Mucosa of descending colon (tissue), 3 donors: Measurements from ENCODE around the gene FCHSD2. TPM values are rescaled to one million over a fixed set of nuclear protein-coding genes. Genes with fewer than 3 reads are reported as not detected.
"Not testable (repeated sequence)": the region's sequence is repeated elsewhere in the genome, so short reads cannot be mapped to it uniquely, and the experiment has no call there.

Experiments used
- ATAC-seq: fragments of 200-7000 bp; cut with Tn5 transposase; one replicate; pipeline ENCODE4 v1.9.1; 2020; ENCODE audit warnings: mild to moderate bottlenecking, moderate library complexity
- DNase-seq, 3 donors: peaks; one replicate each; pipeline ENCODE4 v3.0.0-alpha.2; 2020
- H3K36me3 ChIP-seq: fragments of 200-600 bp; one replicate; pipeline ENCODE4 v1.8.0; 2021; ENCODE audit warnings: low read depth, mild to moderate bottlenecking
- H3K4me1 ChIP-seq: fragments of 200-600 bp; one replicate; pipeline ENCODE4 v1.8.0; 2021; ENCODE audit warnings: low read depth, mild to moderate bottlenecking
- H3K4me3 ChIP-seq: fragments of 200-600 bp; one replicate; pipeline ENCODE4 v1.8.0; 2021; ENCODE audit warnings: mild to moderate bottlenecking
- H3K9me3 ChIP-seq: fragments of 200-600 bp; one replicate; pipeline ENCODE4 v1.8.0; 2021; ENCODE audit warnings: mild to moderate bottlenecking
- CTCF ChIP-seq: fragments of 200-600 bp; IDR thresholded peaks from one replicate; pipeline ENCODE4 v1.8.0; 2022; ENCODE audit warnings: antibody characterized with exemption, mild to moderate bottlenecking
- intact Hi-C, 2 donors: fragments of 100-400 bp; cut with DNase I in 1 of 2; cut with micrococcal nuclease in 1 of 2; formaldehyde crosslinking; loops; one replicate each; pipeline versions ENCODE4 v1.11.0 to v1.11.1; 2022; cut with DNase I, micrococcal nuclease
- total RNA-seq, 3 donors: library from RNA; stranded (reverse); fragmentation: NEBNext Ultra II Directional in 2 of 3; extraction: Animal tissue kit (Norgen Biotek cat#: 25700) in 2 of 3; gene quantifications; one replicate each; pipeline versions ENCODE4 v1.2.1 to v1.2.4, GENCODE V29; 2021 to 2023
- donor health status: DM: no; HTN: no; CAD: no; lungs with moderate emphysema.
- donor health status: DM: no; HTN: no; CAD: no.
- donor health status: DM: no; HTN: yes; CAD: no.

Gene FCHSD2
- total RNA-seq, 3 donors from 2014 or later, result 15.7 to 41.6 (median 21.6) TPM

GRCh38 chr11:72981971-72982685, 160.0 kb downstream of the FCHSD2 start:
- no peaks in the 10 kb centered on the region for H3K36me3 ChIP-seq
- no peaks in the 10 kb centered on the region for H3K4me1 ChIP-seq
- intact Hi-C loops, result no loop called here
- no peak for TF ChIP-seq CTCF
- no peaks in the 10 kb centered on the region for H3K9me3 ChIP-seq
- H3K4me3 ChIP-seq, result no peak overlapping the region
- DNase-seq, result no peak
- ATAC-seq, result no peak

- intact Hi-C loops, result no loop called here
- Histone ChIP-seq H3K36me3 (no peaks in the 10 kb centered on the region), H3K4me1 (no peaks in the 10 kb centered on the region), H3K9me3 (no peaks in the 10 kb centered on the region), H3K4me3 (no peak overlapping the region)
- DNase-seq (no peak), ATAC-seq (no peak)
- no peak for TF ChIP-seq CTCF
Observed at GRCh38 chr11:72981080-72981479, 161.0 kb downstream of the FCHSD2 start.

DNA sequence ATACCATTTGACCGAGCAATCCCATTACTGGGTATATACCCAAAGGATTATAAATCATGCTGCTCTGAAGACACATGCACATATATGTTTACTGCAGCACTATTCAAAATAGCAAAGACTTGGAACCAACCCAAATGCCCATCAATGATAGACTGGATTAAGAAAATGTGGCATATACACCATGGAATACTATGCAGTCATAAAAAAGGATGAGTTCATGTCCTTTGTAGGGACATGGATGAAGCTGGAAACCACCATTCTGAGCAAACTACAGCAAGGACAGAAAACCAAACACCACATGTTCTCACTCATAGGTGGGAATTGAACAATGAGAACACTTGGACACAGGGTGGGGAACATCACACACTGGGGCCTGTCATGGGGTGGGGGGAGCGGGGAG, 164.3 kb downstream of the FCHSD2 start:
- intact Hi-C loops, H3K4me3 ChIP-seq, DNase-seq, ATAC-seq, H3K9me3 ChIP-seq, H3K4me1 ChIP-seq, H3K36me3 ChIP-seq: not testable (repeated sequence)

- ATAC-seq, intact Hi-C loops, H3K9me3 ChIP-seq, H3K4me3 ChIP-seq, H3K36me3 ChIP-seq, DNase-seq, H3K4me1 ChIP-seq: not testable (repeated sequence)
Observed at GRCh38 chr11:72976522-72976892, 165.6 kb downstream of the FCHSD2 start.

- no peak for ATAC-seq
- intact Hi-C loops, result no loop called here
- DNase-seq, result no peak
Observed at GRCh38 chr11:72975778-72976521, 166.2 kb downstream of the FCHSD2 start.

GRCh38 chr11:72974487-72975205, 167.5 kb downstream of the FCHSD2 start:
- Histone ChIP-seq H3K9me3 (no peaks in the 10 kb centered on the region), H3K4me3 (no peak overlapping the region), H3K36me3 (no peaks in the 10 kb centered on the region), H3K4me1 (no peaks in the 10 kb centered on the region)
- TF ChIP-seq CTCF, result no peak
- intact Hi-C loops, result no loop called here
- ATAC-seq (no peak), DNase-seq (no peak)

More at GRCh38 chr11:72975778-72976521, 166.2 kb downstream of the FCHSD2 start:
- H3K9me3 ChIP-seq, result no peaks in the 10 kb centered on the region
- TF ChIP-seq CTCF, result no peak
- no peaks in the 10 kb centered on the region for H3K4me1 ChIP-seq
- H3K4me3 ChIP-seq, result no peak overlapping the region
- no peaks in the 10 kb centered on the region for H3K36me3 ChIP-seq
